ELF-1 (cell line): ENCODE results near the gene PDIK1L.

ENCODE experiments used
- DNase-seq: peaks from one replicate; pipeline ENCODE4 v3.0.0-alpha.2; 2016; ENCODE audit warnings: low read depth, low spot score

Gene PDIK1L

DNA sequence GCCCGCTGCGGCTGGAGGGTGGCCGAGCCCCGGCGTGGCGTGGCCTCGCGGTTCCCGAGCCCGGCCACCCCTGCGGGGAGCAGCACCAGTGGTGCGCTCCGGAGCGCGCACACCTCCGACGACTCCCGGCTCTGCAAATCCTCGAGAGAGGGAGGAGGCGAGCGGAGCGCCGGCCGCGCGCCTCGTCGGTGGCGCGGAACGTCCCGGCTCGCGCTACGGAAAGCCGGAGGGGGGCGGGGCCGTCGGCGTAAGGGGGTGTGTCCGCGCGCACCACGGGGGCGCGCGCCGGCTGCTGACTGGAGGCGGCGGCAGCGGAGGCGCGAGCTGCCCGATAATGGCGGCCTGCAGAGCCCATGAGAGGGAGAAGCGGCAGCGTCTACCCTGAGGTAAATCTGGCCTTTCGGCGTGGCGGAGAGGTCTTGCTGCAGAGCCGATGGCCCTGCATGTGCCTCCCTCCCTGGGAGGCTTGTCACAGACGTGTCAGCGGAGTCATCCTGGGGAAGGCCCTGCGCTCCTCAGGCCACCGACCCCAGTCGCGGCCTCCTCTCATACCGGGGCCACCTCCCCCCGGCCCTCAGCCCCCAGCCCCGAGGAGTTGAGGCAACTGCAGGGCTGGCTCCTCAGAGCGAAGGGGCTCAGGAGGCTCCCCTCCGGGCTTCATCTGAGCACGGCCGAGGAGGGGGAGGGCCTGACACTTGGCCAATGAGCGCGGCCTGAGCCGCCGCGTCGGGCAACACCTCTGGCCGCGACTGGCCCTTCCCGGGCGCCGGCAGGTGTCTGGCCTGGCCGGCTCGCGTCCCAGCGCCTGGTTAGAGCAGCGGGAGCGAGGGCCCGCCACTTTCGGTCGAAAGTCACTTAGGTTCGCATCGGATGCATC, at the start of gene PDIK1L:
Gene PDIK1L (plus strand): TSS at position 295 of the 877 bp plus-strand sequence. CDS start 2,485 bp downstream, outside the sequence.
- peak; percentile 96 for DNase-seq

DNA sequence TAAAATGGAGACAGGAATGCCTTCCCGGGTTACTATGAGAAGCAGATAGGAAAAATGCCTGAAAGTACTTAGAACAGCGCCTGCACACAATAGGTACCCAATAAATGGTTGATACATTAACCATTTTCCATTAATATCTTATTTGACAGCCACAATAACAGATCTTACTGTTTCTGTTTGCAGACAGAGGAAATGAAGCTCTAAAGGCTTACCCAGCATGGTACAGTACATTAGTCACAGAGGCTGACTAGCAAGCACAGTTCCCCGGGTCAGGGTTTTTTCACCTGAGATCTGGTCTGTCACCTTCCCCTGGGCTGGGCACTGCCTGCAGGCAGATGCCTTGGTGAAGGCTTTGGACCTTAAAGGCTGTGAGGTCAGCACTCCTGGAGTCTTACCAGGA, 47.1 kb upstream of the PDIK1L start:
- no peak for DNase-seq

GRCh38 chr1:26066160-26066559, 45.5 kb upstream of the PDIK1L start:
- peak; percentile 34 for DNase-seq

DNA sequence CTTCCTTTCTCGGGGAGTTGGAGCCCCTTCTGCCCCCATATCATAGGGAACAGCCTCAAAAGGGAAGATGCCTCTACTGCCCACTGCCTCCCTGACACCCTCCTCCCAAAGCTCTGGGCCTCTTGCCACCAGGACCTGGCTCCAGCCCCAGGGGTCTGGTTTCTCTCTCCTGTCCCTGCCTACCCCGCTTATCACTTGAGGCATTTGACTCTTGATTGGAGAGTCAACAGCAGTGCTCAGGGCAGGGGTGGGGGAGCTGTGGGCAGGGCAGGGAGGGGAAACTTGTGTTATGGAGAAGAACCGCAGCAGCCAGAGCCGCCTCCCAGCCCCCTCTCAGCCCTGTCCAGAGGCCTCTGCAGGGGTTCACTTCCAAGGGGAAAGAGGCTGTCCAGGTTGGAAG, 44.8 kb upstream of the PDIK1L start:
- peak; percentile 68 for DNase-seq

DNA sequence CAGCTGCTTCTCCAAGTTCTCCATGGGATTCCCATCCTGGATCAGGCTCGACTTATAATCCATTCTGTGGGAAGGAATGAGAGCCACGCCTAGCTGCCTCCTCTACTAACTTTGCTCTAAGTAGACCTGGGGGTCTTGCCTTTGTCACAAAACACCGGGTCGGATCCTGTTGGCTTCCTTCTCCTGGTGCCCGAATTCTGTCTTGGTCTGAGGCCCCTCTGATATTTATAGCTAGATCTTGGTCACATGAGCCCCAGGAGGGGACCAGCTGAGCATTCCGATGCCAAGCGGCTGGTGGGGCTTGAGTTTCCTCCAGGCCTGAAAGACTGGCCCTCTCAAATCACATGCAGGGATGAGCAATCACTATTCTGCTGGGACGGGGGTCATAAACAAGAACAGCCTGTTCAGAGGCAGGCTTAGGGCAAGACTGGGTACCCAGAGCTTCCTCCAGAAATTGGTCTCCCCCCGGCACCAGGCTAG, 44.2 kb upstream of the PDIK1L start, which contains the start of gene TRIM63:
Gene TRIM63 (minus strand): TSS at position 199 of the 480 bp plus-strand sequence. CDS start 136 bp downstream, at position 63.
- DNase-seq = peak; percentile 34

DNA sequence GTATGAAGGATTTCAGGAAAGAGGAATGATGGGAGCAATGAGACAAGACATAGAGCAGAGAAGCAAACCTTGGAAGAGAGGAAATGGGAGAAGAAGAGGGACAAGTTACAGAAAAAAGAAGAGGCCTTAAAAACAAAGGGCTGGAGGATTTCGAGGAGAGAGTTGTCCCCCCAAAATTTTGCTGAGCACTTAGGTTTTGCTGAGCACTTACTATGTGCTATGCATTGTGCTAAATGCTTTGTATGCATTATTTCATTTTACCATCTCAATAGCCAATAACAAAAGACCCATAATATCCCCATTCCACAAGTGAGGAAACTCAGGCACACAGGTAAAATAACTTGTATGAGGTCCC, 41.7 kb upstream of the PDIK1L start:
- no peak for DNase-seq

DNA sequence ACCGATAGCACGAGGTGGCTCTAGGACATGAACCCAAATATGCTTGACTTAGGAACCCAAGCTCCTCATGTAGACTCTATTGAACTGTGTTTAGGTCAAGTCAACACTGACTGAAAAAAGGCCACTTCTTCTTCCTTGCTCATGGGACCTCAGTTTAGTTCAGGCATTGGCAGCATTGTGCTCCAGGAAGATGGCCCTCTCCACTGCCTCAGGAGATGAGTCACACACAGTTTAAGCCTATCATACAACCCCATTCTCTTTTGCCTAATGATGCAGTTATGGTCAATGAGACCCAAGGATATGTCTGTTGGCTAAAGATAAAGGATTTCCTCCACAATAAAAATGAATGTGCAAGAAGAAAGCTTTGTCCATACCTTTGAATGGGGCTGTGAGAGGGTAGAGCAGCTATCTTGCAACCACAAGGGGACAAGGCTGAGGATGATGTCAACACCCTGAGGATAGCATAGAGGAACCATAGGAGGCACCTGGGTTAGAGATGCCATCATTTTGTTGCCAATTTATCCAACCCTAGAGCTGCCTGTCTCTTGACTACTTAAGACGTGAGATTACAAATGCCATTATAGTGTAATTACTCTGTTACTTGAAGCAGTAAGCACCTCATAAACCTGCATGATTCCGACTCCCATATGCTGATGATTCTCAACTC, 41.2 kb upstream of the PDIK1L start:
- DNase-seq = no peak

GRCh38 chr1:26070963-26071342, 40.7 kb upstream of the PDIK1L start:
- no peak for DNase-seq

GRCh38 chr1:26072305-26072704, 39.3 kb upstream of the PDIK1L start:
- no peak for DNase-seq

DNA sequence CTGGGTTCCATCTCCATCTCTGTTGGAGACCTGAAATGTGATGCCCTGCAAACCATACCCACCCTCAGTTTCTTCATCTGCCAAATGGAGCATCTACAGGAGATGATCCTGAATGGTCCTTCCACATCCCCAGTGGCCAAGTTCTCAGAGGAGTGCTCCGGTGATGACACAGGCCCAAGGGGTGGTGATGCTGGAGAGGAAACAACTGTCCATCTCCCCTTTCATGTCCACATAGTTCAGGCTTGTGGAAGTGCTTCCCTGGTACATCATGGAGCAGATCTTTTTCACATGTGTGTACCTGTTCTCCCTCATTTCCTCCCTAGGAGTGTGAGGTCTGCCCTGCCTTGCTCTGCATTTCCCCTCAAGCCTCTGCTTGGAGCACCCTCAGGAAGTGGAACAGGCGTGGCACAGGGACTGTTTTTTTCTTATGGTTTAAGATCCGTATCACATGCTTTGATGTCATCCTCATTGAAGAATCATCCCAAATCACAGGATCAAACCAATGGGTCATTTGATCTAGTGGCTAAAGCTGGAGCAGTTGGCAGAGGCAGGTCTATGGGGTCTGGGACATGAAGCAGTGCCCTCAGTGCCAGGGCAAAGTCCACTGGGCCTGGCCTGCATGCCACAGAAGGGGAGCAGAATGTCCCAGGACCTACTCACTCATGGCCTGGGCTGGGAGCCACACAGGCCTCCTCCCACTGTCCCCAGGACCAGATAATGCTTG, 36.0 kb upstream of the PDIK1L start:
- DNase-seq = no peak

DNA sequence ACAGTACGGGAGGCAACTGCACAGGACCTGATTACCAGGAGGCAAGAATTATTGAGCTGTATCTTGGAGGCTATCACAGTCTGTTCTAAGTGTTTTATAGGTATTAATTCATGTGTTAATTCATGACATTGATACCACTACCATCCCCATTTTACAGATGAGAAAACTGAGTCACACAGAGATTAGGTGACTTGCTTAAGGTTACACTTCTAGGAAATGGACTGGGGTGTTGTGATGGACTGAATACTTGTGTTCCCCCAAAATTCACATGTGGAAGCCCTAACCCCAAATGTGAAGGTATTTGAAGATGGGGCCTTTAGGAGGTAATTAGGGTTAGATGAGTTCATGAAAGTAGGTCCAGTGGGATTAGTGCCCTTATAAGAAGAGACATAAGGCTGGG, 34.1 kb upstream of the PDIK1L start:
- no peak for DNase-seq

- DNase-seq = no peak
Observed at GRCh38 chr1:26078286-26079177, 33.1 kb upstream of the PDIK1L start.

GRCh38 chr1:26079178-26079563, 32.5 kb upstream of the PDIK1L start:
- DNase-seq = no peak

GRCh38 chr1:26079960-26080814, 31.4 kb upstream of the PDIK1L start:
- no peak for DNase-seq

DNA sequence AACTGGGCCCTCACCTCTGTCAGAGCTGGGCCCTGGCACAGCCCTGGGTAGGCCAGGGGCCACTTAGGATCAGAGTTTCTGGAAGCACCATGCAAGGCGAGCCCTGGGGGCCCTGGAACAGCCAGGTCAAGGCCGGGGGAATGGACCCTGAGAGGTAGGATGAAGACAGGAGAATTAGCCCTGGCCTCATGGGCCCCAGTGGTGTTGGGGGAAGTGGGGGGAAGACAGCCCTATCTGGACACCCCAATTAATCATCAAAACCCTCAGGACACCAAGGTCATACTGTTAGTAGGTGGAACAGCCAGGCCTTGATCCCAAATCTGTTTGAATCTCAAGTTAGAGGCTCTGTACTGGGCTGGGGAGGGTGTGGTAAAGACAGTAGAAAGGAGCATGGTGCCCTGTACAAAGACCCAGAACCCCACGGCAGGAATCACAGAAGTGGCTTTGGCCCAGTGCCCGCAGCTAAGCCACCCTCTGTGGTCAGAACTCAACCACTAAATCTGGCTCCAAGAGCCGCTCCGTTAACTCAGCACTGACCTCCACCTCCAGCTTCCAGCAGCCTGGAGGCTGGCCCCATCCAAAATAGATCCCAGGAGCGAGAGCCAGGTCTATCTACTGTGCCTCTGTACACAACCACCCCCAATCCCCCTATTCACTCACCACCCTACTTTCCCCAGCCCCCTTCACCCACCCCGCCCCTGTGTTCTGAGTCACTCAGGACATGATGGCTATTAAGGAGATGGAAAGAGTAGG, 30.2 kb upstream of the PDIK1L start:
- DNase-seq = no peak

DNA sequence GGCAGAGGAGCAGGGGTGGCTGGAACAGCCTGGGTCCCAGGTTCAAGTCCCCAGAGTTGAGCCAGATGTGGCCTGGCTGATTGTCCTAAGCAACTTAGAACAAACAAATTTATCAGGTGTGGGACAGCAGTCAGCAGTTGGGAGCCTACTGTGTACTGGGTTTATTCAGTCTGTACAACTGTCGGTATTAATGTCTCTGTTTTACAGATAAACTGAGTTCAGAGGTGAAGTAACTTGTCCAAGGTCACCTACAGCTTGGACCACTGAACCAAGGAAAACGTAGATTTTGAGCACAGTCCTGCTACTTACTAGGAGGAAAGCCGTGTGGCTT, 29.6 kb upstream of the PDIK1L start:
- no peak for DNase-seq

DNA sequence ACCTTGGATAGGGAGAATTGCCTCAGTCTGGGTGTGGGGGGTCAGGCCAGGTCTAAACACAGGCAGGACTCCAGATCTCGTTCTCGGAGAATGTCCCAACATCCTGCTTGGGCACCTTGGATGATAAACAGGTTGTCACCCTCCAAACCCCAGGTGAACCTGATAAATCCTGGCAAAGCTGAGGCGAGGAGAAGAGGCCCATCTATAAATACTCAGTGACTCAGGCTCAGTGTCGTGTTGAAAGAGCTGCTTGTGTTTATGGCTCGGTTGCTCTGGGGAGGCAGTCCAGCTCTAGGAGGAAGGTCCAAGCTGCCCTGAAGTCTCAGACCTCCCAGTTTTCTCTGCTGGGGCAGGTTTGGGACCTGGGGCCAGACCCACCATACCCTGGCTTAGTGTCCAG, 28.4 kb upstream of the PDIK1L start:
- no peak for DNase-seq

DNA sequence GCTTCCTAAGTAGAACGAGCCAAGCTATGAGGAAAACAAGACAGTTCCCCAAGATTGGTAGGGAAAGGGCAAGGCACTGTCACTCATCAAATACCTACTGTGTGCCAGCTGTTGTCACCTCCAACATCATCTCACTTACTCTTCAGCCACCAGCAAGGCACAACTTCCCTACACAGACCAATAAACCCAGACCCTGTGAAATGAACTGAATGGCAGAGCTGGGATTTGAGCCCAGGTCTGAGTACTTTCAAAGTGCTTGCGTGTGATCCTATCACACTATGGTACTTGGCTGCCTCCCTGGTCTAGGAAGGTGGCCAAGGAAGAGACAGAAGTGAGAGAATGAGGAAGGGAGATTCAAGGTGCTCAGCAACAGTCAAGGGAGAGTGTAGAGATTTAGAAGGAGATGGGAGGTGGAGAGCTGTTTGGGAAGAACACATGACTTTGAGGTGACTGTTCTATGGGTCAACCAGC, 27.5 kb upstream of the PDIK1L start:
- no peak for DNase-seq

- no peak for DNase-seq
Observed at GRCh38 chr1:26084844-26085243, 26.8 kb upstream of the PDIK1L start.

GRCh38 chr1:26089125-26089524, 22.5 kb upstream of the PDIK1L start:
- DNase-seq = no peak
